Activated CD8-positive, alpha-beta memory T cell treated with anti-CD3 and anti-CD28 coated beads for 36 hours (primary cell): ENCODE data around the gene GIMAP5. TPM values are rescaled to one million over a fixed set of nuclear protein-coding genes. Genes with fewer than 3 reads are reported as not detected.

ENCODE experiments used
- CTCF ChIA-PET: fragments of 350-600 bp; sonication (Branson Sonifier 250); formaldehyde crosslinking; loops from one replicate; lab custom pipeline; 2021; ENCODE audit warnings: antibody characterized with exemption; lab: Charles Lee
- POLR2A ChIA-PET: fragments of 350-600 bp; sonication (Branson Sonifier 250); formaldehyde crosslinking; loops from one replicate; lab custom pipeline; 2021; ENCODE audit warnings: antibody characterized with exemption; lab: Charles Lee
- total RNA-seq, 2 experiments: library from RNA; stranded (reverse); gene quantifications; one replicate each; pipeline ENCODE4 v1.2.3, GENCODE V29; 2021

Gene GIMAP5
- total RNA-seq, 2 experiments from 2014 or later = 60.1 to 61.0 TPM

GRCh38 chr7:150731916-150732315 is 5.3 kb upstream of the GIMAP5 start:
- ChIA-PET CTCF (interaction anchor here (1.3 to 3.0 kb wide), 6 partner anchors 9 to 225 kb away, joined by 3 to 11 read pairs (median 6); partner anchors contain the start of gene GIMAP1), POLR2A (interaction anchor here (0.6 to 2.9 kb wide), 7 partner anchors 10 to 277 kb away, joined by 3 to 23 read pairs (median 5); partner anchors contain the start of genes GIMAP1 and GIMAP6)

- ChIA-PET CTCF (interaction anchor here (0.9 to 3.0 kb wide), 10 partner anchors 10 to 283 kb away, joined by 3 to 11 read pairs (median 4); partner anchors contain the start of genes GIMAP1, GIMAP2 and GIMAP8), POLR2A (interaction anchor here (0.6 to 2.9 kb wide), 12 partner anchors 9 to 637 kb away, joined by 3 to 23 read pairs (median 4); partner anchors contain the start of genes GIMAP1 and GIMAP6)
Observed at GRCh38 chr7:150732786-150733481, 4.3 kb upstream of the GIMAP5 start.

- POLR2A ChIA-PET = interaction anchor here (0.6 to 2.9 kb wide), 7 partner anchors 13 to 637 kb away, joined by 3 to 23 read pairs (median 4); partner anchors contain the start of gene GIMAP1
- CTCF ChIA-PET = interaction anchor here (0.9 to 3.0 kb wide), 8 partner anchors 9 to 284 kb away, joined by 3 to 11 read pairs (median 6); partner anchors contain the start of genes GIMAP1, GIMAP2 and GIMAP8
Observed at GRCh38 chr7:150733482-150734095, 3.6 kb upstream of the GIMAP5 start.

- ChIA-PET CTCF (no interaction called here), POLR2A (interaction anchor here (1.2 to 2.9 kb wide), 2 partner anchors 18 to 21 kb away, joined by 3 to 23 read pairs; partner anchors contain the start of gene GIMAP1)
Observed at GRCh38 chr7:150734254-150734653, 3.0 kb upstream of the GIMAP5 start.

- ChIA-PET POLR2A (interaction anchor here (1.0 to 1.2 kb wide), 2 partner anchors 19 kb away, joined by 3 read pairs; partner anchors contain the start of gene GIMAP1), CTCF (no interaction called here)
Observed at GRCh38 chr7:150735596-150736358, 1.4 kb upstream of the GIMAP5 start.

GRCh38 chr7:150736864-150737263 is 354 bp upstream of the GIMAP5 start:
- ChIA-PET POLR2A (interaction anchor here (0.6 to 2.8 kb wide), 3 partner anchors 10 to 20 kb away, joined by 3 to 22 read pairs (median 6); partner anchors contain the start of gene GIMAP1), CTCF (interaction anchor here (0.7 to 0.9 kb wide), 3 partner anchors 15 to 70 kb away, joined by 3 read pairs; no protein-coding TSS in a partner anchor)

GRCh38 chr7:150738092-150738491 is 874 bp downstream of the GIMAP5 start:
- ChIA-PET POLR2A (interaction anchor here (0.6 to 2.8 kb wide), 10 partner anchors 9 to 286 kb away, joined by 3 to 22 read pairs (median 8); partner anchors contain the start of genes GIMAP1, GIMAP2, GIMAP4 and GIMAP6), CTCF (interaction anchor here (1.0 to 1.3 kb wide), 3 partner anchors 22 to 72 kb away, joined by 3 to 5 read pairs (median 5); partner anchors contain the start of gene GIMAP1)

- ChIA-PET CTCF (interaction anchor here (1.0 to 1.3 kb wide), 3 partner anchors 23 to 73 kb away, joined by 3 to 5 read pairs (median 5); partner anchors contain the start of gene GIMAP1), POLR2A (interaction anchor here (0.6 to 2.8 kb wide), 8 partner anchors 9 to 287 kb away, joined by 3 to 22 read pairs (median 9); partner anchors contain the start of genes GIMAP1, GIMAP2, GIMAP4 and GIMAP6)
Observed at GRCh38 chr7:150738591-150739001, 1.4 kb downstream of the GIMAP5 start.

- CTCF ChIA-PET = interaction anchor here (1.0 to 1.3 kb wide), 3 partner anchors 23 to 73 kb away, joined by 3 to 5 read pairs (median 5); partner anchors contain the start of gene GIMAP1
Observed at GRCh38 chr7:150739033-150739432, 1.8 kb downstream of the GIMAP5 start.

GRCh38 chr7:150740053-150740452 is 2.8 kb downstream of the GIMAP5 start:
- POLR2A ChIA-PET = no interaction called here

More at GRCh38 chr7:150739033-150739432, 1.8 kb downstream of the GIMAP5 start:
- POLR2A ChIA-PET = interaction anchor here (1.3 to 2.8 kb wide), 6 partner anchors 16 to 287 kb away, joined by 6 to 22 read pairs (median 10); partner anchors contain the start of genes GIMAP1, GIMAP2, GIMAP4 and GIMAP6

GRCh38 chr7:150742286-150742968 is 5.2 kb downstream of the GIMAP5 start:
- ChIA-PET CTCF (interaction anchor here (0.8 to 1.9 kb wide), 3 partner anchors 9 to 294 kb away, joined by 3 to 6 read pairs (median 5); no protein-coding TSS in a partner anchor), POLR2A (interaction anchor here (0.9 to 2.2 kb wide), 4 partner anchors 10 to 227 kb away, joined by 3 to 12 read pairs (median 6); no protein-coding TSS in a partner anchor)

More at GRCh38 chr7:150740053-150740452, 2.8 kb downstream of the GIMAP5 start:
- CTCF ChIA-PET = no interaction called here

- CTCF ChIA-PET = interaction anchor here (0.7 to 1.2 kb wide), 3 partner anchors 19 to 26 kb away, joined by 3 to 4 read pairs (median 3); no protein-coding TSS in a partner anchor
- POLR2A ChIA-PET = interaction anchor here (1.0 kb wide), 1 partner anchor 11 kb away, joined by 3 read pairs; no protein-coding TSS in a partner anchor
Observed at GRCh38 chr7:150744041-150744656, 6.9 kb downstream of the GIMAP5 start.

- ChIA-PET CTCF (no interaction called here), POLR2A (interaction anchor here (0.5 kb wide), 1 partner anchor 10 kb away, joined by 5 read pairs; no protein-coding TSS in a partner anchor)
Observed at GRCh38 chr7:150745086-150745485, 7.9 kb downstream of the GIMAP5 start.

- ChIA-PET POLR2A (interaction anchor here (0.6 kb wide), 1 partner anchor 531 kb away, joined by 6 read pairs; no protein-coding TSS in a partner anchor), CTCF (no interaction called here)
Observed at GRCh38 chr7:150745876-150746275, 8.7 kb downstream of the GIMAP5 start.

GRCh38 chr7:150746921-150747320 is 9.7 kb downstream of the GIMAP5 start:
- POLR2A ChIA-PET = interaction anchor here (0.6 to 1.4 kb wide), 4 partner anchors 8 to 24 kb away, joined by 3 to 6 read pairs (median 3); partner anchors contain the start of gene GIMAP5
- CTCF ChIA-PET = no interaction called here

- POLR2A ChIA-PET = interaction anchor here (1.4 kb wide), 1 partner anchor 26 kb away, joined by 3 read pairs; no protein-coding TSS in a partner anchor
- CTCF ChIA-PET = interaction anchor here (1.0 to 1.4 kb wide), 3 partner anchors 161 to 299 kb away, joined by 3 read pairs; partner anchors contain the start of gene GIMAP7
Observed at GRCh38 chr7:150748376-150748775, 11.2 kb downstream of the GIMAP5 start.
